C4-2B (cell line): Measurements from ENCODE around the gene MTG2.

ENCODE experiments used
- CTCF ChIP-seq: fragments of 450-650 bp; conservative IDR thresholded peaks from 2 replicates; pipeline ENCODE4 v1.5.1; 2017; ENCODE audit warnings: mild to moderate bottlenecking
- ZFX ChIP-seq: fragments of 450-650 bp; IDR thresholded peaks from 2 replicates; pipeline ENCODE4 v1.6.1; 2017

- TF ChIP-seq CTCF (no peak), ZFX (no peak)
These were observed 7.8 kb upstream of the MTG2 start for GRCh38 chr20:62174870-62175624.
